ENCODE data around the gene CORO2A. TPM values are rescaled to one million over a fixed set of nuclear protein-coding genes. Genes with fewer than 3 reads are reported as not detected.

The CORO2A gene
- total and polyA plus RNA-seq, 2 of the 4 experiments (the other 2 are of a cell fraction): 1.9 to 2.2 TPM

GRCh38 chr9:98162613-98163012, 29.8 kb downstream of the CORO2A start:
- Histone ChIP-seq H3K23ac (ENCODE audit: low read depth, low read length) (no peak overlapping the region), H3K4me3 (ENCODE audit: insufficient read depth, low read depth, low read length) (no peak overlapping the region), H3K4me1 (ENCODE audit: control insufficient read depth, insufficient read depth, low read length) (no peaks in the 10 kb centered on the region), H4K8ac (ENCODE audit: low read depth in 2 of 2, low read length in 2 of 2) (no peak overlapping the region), H4K20me1 (ENCODE audit: insufficient read depth, low read length) (no peaks in the 10 kb centered on the region), H3K4ac (ENCODE audit: low read depth, low read length) (no peak overlapping the region), H3K56ac (ENCODE audit: extremely low read depth, insufficient read depth, low read length) (no peak overlapping the region), H2AK5ac (ENCODE audit: low read depth, low read length) (no peak overlapping the region), H2BK120ac (ENCODE audit: low read depth, low read length) (no peak overlapping the region), H3K27me3 (ENCODE audit: control insufficient read depth, insufficient read depth, low read length) (peaks cover 8% of the 10 kb centered on the region; the same call in 1 of the 2 replicates), H4K5ac (ENCODE audit: low read depth, low read length) (no peak overlapping the region), H2BK20ac (ENCODE audit: low read depth, low read length) (no peak overlapping the region), H2BK5ac (ENCODE audit: low read depth, low read length, poor library complexity, severe bottlenecking) (no peak overlapping the region), H3K27ac (ENCODE audit: insufficient read depth, low read length) (no peak overlapping the region), H3K4me2 (ENCODE audit: low read depth, low read length) (no peak overlapping the region), H3K9me3 (ENCODE audit: control insufficient read depth, insufficient read depth, low read length) (no peaks in the 10 kb centered on the region), H3K79me1 (ENCODE audit: low read depth in 1 of 2, low read length in 2 of 2) (no peaks in the 10 kb centered on the region), H3K36me3 (ENCODE audit: control insufficient read depth, insufficient read depth, low read length) (no peaks in the 10 kb centered on the region), H3K9ac (ENCODE audit: low read depth, low read length) (no peak overlapping the region), H3K14ac (replicated peaks; ENCODE audit: low read depth, low read length) (no peak overlapping the region), H2AFZ (replicated peaks; ENCODE audit: low read length, poor library complexity) (no peak overlapping the region), H4K91ac (ENCODE audit: insufficient read depth, low read depth, low read length) (no peak overlapping the region), H3K9me1 (ENCODE audit: insufficient read depth, low read length) (no peaks in the 10 kb centered on the region), H2AK9ac (replicated peaks; ENCODE audit: low read depth, low read length, poor library complexity) (no peak overlapping the region), H3K18ac (ENCODE audit: low read depth, low read length) (no peak overlapping the region), H2BK15ac (ENCODE audit: low read depth, low read length) (no peak overlapping the region)
- ChIA-PET CTCF (no interaction called here), POLR2A (ENCODE audit: unreplicated experiment) (no interaction called here)
- no TSS peak for BruUV-seq (replicated peaks)
- no peak for DNase-seq
- ATAC-seq (ENCODE audit: low read depth): no peak
- TF ChIP-seq MAZ (IDR thresholded peaks at IDR 0.05; ENCODE audit: borderline replicate concordance, low read depth, low read length) (no peak), CHD1 (IDR thresholded peaks at IDR 0.05; ENCODE audit: low read depth, low read length) (no peak), NFE2L2 (IDR thresholded peaks at IDR 0.05; ENCODE audit: low read depth, low read length) (no peak), RFX5 (IDR thresholded peaks at IDR 0.05; ENCODE audit: low read depth, low read length) (no peak), ELK1 (IDR thresholded peaks at IDR 0.05; ENCODE audit: borderline replicate concordance, low read depth, low read length) (no peak), BHLHE40 (IDR thresholded peaks at IDR 0.05; ENCODE audit: low read depth, low read length) (no peak), RAD21 (IDR thresholded peaks at IDR 0.05; ENCODE audit: low read length) (no peak), SMC3 (IDR thresholded peaks at IDR 0.05; ENCODE audit: low read depth, low read length) (no peak), MAFK (IDR thresholded peaks at IDR 0.05; ENCODE audit: low read depth, low read length) (no peak), MXI1 (IDR thresholded peaks at IDR 0.05; ENCODE audit: borderline replicate concordance, low read depth, low read length) (no peak), CEBPB (IDR thresholded peaks at IDR 0.05; ENCODE audit: low read depth, low read length) (no peak), USF2 (IDR thresholded peaks at IDR 0.05; ENCODE audit: low read depth, low read length) (no peak), CTCF (conservative IDR thresholded peaks at IDR 0.05; ENCODE audit: low read depth, low read length) (no peak), POLR2A (IDR thresholded peaks at IDR 0.05; ENCODE audit: low read depth, low read length) (no peak), FOS (IDR thresholded peaks at IDR 0.05; ENCODE audit: low read depth, low read length) (no peak), RCOR1 (IDR thresholded peaks at IDR 0.05; ENCODE audit: insufficient replicate concordance, low read length) (no peak)
- in situ Hi-C loops (cut with MboI; ENCODE audit: low sequenced_read_pairs): no loop called here
- 94% methylated on average over 12 of the region's 12 CpGs; no CpG with 5 or more reads in 1 of the 2 experiments for WGBS, 2 experiments (ENCODE audit: extremely low coverage in 2 of 2, insufficient read length in 1 of 2)
- dilution Hi-C loops (cut with HindIII; ENCODE audit: low sequenced_read_pairs, unreplicated experiment): no loop called here
- intact Hi-C loops (cut with micrococcal nuclease): no loop called here

Data from IMR-90 (cell line).